GM18951 (cell line): ENCODE data around the gene PTPN22.

Experiments
- POLR2A ChIP-seq: IDR thresholded peaks from 4 replicates; pipeline ENCODE4 v1.6.1; 2011; ENCODE audit warnings: mild to moderate bottlenecking; ENCODE audit not compliant: insufficient read length, insufficient read depth; ENCODE audit errors: extremely low read depth
- in situ Hi-C: fragments of 300-500 bp; cut with MboI; formaldehyde crosslinking; loops from one replicate; pipeline ENCODE4 v1.12.0; 2022; ENCODE audit warnings: low sequenced_read_pairs, mixed read lengths, inconsistent platforms; ENCODE audit not compliant: unreplicated experiment

PTPN22 gene

GRCh38 chr1:113793878-113794834 is 77.4 kb downstream of the PTPN22 start:
- TF ChIP-seq POLR2A, result no peak
- in situ Hi-C loops, result no loop called here

- in situ Hi-C loops, result no loop called here
- no peak for TF ChIP-seq POLR2A
These were observed 78.5 kb downstream of the PTPN22 start for GRCh38 chr1:113792986-113793385.

- TF ChIP-seq POLR2A, result no peak
- in situ Hi-C loops, result no loop called here
These were observed 79.0 kb downstream of the PTPN22 start for GRCh38 chr1:113792471-113792870.

GRCh38 chr1:113788802-113789201 is 82.7 kb downstream of the PTPN22 start:
- no peak for TF ChIP-seq POLR2A
- in situ Hi-C loops, result no loop called here

- in situ Hi-C loops, result no loop called here
These were observed 83.8 kb downstream of the PTPN22 start for GRCh38 chr1:113787663-113788062.

GRCh38 chr1:113786069-113786468 is 85.4 kb downstream of the PTPN22 start:
- in situ Hi-C loops, result no loop called here
- no peak for TF ChIP-seq POLR2A

More at GRCh38 chr1:113787663-113788062, 83.8 kb downstream of the PTPN22 start:
- TF ChIP-seq POLR2A, result no peak

- in situ Hi-C loops, result no loop called here
- no peak for TF ChIP-seq POLR2A
These were observed 87.3 kb downstream of the PTPN22 start for GRCh38 chr1:113784104-113784779.

- in situ Hi-C loops, result no loop called here
- TF ChIP-seq POLR2A, result no peak
These were observed 88.0 kb downstream of the PTPN22 start for GRCh38 chr1:113783254-113784103.

GRCh38 chr1:113782406-113782805 is 89.1 kb downstream of the PTPN22 start:
- in situ Hi-C loops, result no loop called here
- no peak for TF ChIP-seq POLR2A

GRCh38 chr1:113780374-113781146 is 91.0 kb downstream of the PTPN22 start:
- no peak for TF ChIP-seq POLR2A

GRCh38 chr1:113779542-113779941 is 92.0 kb downstream of the PTPN22 start:
- in situ Hi-C loops, result no loop called here
- TF ChIP-seq POLR2A, result no peak

More at GRCh38 chr1:113780374-113781146, 91.0 kb downstream of the PTPN22 start:
- in situ Hi-C loops, result no loop called here

- no peak for TF ChIP-seq POLR2A
- in situ Hi-C loops, result no loop called here
These were observed 94.0 kb downstream of the PTPN22 start for GRCh38 chr1:113777561-113777960.
